ENCODE measurements around the gene FRMPD4. TPM values are rescaled to one million over a fixed set of nuclear protein-coding genes. Genes with fewer than 3 reads are reported as not detected.

FRMPD4 gene
- total RNA-seq, 1 donor from 2014 or later: 1.7 TPM

DNA sequence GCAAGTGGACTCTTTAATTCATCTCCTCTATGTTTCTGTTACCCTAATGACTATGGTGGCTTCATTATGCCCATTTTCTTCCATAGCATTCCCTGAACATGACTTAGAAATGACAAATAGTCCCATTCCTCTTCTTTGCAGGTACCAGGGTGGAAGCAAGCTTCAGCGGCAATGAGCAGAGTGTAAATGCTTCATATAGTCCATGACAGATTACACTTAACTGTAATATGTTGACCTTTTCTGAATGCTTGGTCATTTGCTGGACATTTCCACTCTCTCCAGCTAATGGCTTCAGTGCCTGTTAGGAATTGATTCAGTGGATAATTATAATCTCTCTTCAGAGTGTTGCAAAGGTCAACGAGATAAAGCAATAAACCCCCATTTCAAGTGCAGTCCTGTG, 523.2 kb downstream of the FRMPD4 start:
- peaks cover 2% of the 10 kb centered on the region for H3K27me3 Mint-ChIP-seq (ENCODE audit: unreplicated experiment)
- H3K9me3 Mint-ChIP-seq (ENCODE audit: unreplicated experiment): peaks cover 27% of the 10 kb centered on the region
- no peak for DNase-seq (ENCODE audit: extremely low spot score, unreplicated experiment)
- no peak overlapping the region for H3K4me3 Mint-ChIP-seq (ENCODE audit: unreplicated experiment)
- H3K4me1 Mint-ChIP-seq (ENCODE audit: unreplicated experiment): no peaks in the 10 kb centered on the region
- TF ChIP-seq, protein P1, sequence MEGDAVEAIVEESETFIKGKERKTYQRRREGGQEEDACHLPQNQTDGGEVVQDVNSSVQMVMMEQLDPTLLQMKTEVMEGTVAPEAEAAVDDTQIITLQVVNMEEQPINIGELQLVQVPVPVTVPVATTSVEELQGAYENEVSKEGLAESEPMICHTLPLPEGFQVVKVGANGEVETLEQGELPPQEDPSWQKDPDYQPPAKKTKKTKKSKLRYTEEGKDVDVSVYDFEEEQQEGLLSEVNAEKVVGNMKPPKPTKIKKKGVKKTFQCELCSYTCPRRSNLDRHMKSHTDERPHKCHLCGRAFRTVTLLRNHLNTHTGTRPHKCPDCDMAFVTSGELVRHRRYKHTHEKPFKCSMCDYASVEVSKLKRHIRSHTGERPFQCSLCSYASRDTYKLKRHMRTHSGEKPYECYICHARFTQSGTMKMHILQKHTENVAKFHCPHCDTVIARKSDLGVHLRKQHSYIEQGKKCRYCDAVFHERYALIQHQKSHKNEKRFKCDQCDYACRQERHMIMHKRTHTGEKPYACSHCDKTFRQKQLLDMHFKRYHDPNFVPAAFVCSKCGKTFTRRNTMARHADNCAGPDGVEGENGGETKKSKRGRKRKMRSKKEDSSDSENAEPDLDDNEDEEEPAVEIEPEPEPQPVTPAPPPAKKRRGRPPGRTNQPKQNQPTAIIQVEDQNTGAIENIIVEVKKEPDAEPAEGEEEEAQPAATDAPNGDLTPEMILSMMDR (IDR thresholded peaks at IDR 0.05): no peak
- H3K36me3 Mint-ChIP-seq (ENCODE audit: unreplicated experiment): no peaks in the 10 kb centered on the region
- no peak overlapping the region for H3K27ac Mint-ChIP-seq (ENCODE audit: unreplicated experiment)

DNA sequence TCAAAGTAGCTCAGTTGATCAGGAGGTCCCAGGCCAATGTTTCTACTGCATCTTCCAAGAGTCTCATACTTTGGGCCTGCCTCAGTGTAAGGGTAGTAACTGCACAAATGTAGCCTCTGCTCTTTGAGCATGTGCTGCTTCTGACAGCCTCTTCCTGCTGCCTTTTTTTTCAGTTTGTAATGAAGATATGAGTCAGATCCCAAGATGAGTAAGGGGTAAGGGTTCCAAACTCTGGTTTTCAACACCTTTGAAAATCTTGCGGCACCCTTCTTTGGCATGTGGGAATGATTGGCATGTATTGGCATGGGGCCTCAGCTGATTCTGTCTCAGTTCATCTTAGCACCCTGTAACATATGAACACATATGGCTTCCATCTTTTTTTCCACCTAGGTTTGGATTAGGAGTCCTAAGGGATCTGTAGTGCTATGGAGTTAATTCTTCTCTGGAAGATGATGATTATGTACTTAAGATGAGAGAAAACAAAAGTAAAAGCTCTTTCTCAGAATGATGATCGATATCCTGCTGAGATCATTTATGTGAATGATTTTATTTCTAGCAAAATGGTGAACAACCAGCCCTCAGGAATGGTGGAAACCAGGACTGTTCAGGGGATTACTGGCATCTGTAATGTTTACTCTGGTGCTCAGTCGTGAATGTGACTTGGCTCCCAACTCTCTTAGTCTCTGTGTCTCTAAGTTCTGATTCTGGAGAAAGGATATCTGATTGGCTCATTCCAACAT, 534.3 kb downstream of the FRMPD4 start:
- no peaks in the 10 kb centered on the region for H3K36me3 Mint-ChIP-seq (ENCODE audit: unreplicated experiment)
- peaks cover 11% of the 10 kb centered on the region for H3K9me3 Mint-ChIP-seq (ENCODE audit: unreplicated experiment)
- no peaks in the 10 kb centered on the region for H3K27me3 Mint-ChIP-seq (ENCODE audit: unreplicated experiment)
- peaks cover 3% of the 10 kb centered on the region for H3K4me1 Mint-ChIP-seq (ENCODE audit: unreplicated experiment)
- H3K4me3 Mint-ChIP-seq (ENCODE audit: unreplicated experiment): no peak overlapping the region
- TF ChIP-seq, protein P1 (IDR thresholded peaks at IDR 0.05): no peak
- no peak for DNase-seq (ENCODE audit: extremely low spot score, unreplicated experiment)
- H3K27ac Mint-ChIP-seq (ENCODE audit: unreplicated experiment): no peak overlapping the region

DNA sequence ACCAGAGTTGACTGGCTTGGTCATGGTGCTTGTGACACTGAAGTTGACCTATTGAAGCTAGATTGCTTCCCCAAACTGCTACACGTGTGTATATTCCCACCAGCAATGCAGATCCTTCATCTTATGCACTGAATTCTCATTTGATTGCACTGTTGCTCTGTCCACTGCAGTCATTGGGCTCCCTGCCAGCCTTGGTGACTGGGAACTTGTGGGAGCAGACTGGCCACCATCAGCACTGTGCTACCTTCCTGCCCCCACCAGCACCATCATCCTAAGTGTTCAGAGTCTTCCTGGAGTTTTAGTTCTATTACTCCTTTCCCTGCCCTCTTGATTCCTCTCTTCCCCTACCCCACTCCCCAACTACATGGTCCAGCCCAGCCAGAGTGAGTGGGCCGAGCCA, 535.2 kb downstream of the FRMPD4 start:
- peaks cover 18% of the 10 kb centered on the region for H3K9me3 Mint-ChIP-seq (ENCODE audit: unreplicated experiment)
- H3K27me3 Mint-ChIP-seq (ENCODE audit: unreplicated experiment): no peaks in the 10 kb centered on the region
- no peak overlapping the region for H3K4me3 Mint-ChIP-seq (ENCODE audit: unreplicated experiment)
- TF ChIP-seq, protein P1 (IDR thresholded peaks at IDR 0.05): no peak
- DNase-seq (ENCODE audit: extremely low spot score, unreplicated experiment): no peak
- no peak overlapping the region for H3K27ac Mint-ChIP-seq (ENCODE audit: unreplicated experiment)
- H3K36me3 Mint-ChIP-seq (ENCODE audit: unreplicated experiment): no peaks in the 10 kb centered on the region
- peaks cover 3% of the 10 kb centered on the region for H3K4me1 Mint-ChIP-seq (ENCODE audit: unreplicated experiment)

DNA sequence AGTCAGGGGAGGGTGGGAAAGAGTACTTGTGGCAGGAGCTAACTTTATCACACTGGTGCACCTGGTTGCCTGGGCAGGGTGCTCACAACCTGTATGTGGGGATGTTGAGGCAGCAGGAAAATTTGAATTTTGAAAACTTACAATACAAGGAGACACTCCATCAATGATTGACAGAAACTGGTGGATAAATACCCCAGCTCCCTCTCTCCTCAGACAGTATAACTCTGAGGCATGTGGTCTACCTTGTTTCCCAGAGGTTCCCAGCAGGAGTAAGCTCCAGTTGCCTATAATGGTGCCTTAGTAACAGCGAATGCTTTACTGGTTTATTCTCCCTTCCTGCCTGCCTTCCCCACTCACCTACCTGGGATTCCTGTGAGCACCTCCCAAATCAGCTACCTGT, 541.2 kb downstream of the FRMPD4 start:
- TF ChIP-seq, protein P1 (IDR thresholded peaks at IDR 0.05): no peak
- peaks cover 12% of the 10 kb centered on the region for H3K9me3 Mint-ChIP-seq (ENCODE audit: unreplicated experiment)
- H3K27me3 Mint-ChIP-seq (ENCODE audit: unreplicated experiment): no peaks in the 10 kb centered on the region
- H3K27ac Mint-ChIP-seq (ENCODE audit: unreplicated experiment): no peak overlapping the region
- H3K4me3 Mint-ChIP-seq (ENCODE audit: unreplicated experiment): no peak overlapping the region
- no peaks in the 10 kb centered on the region for H3K36me3 Mint-ChIP-seq (ENCODE audit: unreplicated experiment)
- H3K4me1 Mint-ChIP-seq (ENCODE audit: unreplicated experiment): no peaks in the 10 kb centered on the region
- DNase-seq (ENCODE audit: extremely low spot score, unreplicated experiment): no peak

DNA sequence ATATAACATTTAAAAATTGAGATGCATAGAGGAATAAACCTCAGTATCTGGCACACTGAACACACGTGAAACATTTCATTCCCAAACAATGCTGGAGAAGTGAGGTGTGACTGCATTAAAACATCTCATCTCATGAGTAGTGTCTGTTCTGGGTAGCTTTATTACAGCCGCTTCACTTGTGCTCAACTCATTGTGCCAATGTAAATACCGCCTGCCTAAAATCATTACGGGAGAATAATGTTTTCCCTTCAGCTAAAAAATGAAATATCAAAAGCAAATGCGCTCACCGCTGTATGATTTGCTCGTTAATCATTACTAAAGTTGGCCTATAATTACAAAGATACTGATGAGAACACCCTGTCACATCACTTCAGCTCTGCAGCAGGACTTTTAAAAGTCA, 542.8 kb downstream of the FRMPD4 start:
- H3K27ac Mint-ChIP-seq (ENCODE audit: unreplicated experiment): no peak overlapping the region
- H3K4me1 Mint-ChIP-seq (ENCODE audit: unreplicated experiment): peaks cover 1% of the 10 kb centered on the region
- TF ChIP-seq, protein P1 (IDR thresholded peaks at IDR 0.05): no peak
- H3K9me3 Mint-ChIP-seq (ENCODE audit: unreplicated experiment): peaks cover 12% of the 10 kb centered on the region
- peaks cover 1% of the 10 kb centered on the region for H3K36me3 Mint-ChIP-seq (ENCODE audit: unreplicated experiment)
- DNase-seq (ENCODE audit: extremely low spot score, unreplicated experiment): no peak
- no peaks in the 10 kb centered on the region for H3K27me3 Mint-ChIP-seq (ENCODE audit: unreplicated experiment)
- H3K4me3 Mint-ChIP-seq (ENCODE audit: unreplicated experiment): no peak overlapping the region

All from osteocyte (in vitro differentiated cells).